Effector memory CD4-positive, alpha-beta T cell (primary cell): ENCODE measurements around the gene ITPKC.

ENCODE experiments used
- DNase-seq, 3 donors: peaks; one replicate each; pipeline ENCODE4 v3.0.0-alpha.2; 2020
- H3K27ac ChIP-seq: 2 replicates; pipeline ENCODE4 v1.7.0; 2013; ENCODE audit warnings: mild to moderate bottlenecking, low read length, moderate library complexity; ENCODE audit not compliant: insufficient read depth, poor library complexity, severe bottlenecking
- H3K27me3 ChIP-seq: replicated peaks from 2 replicates; pipeline ENCODE4 v1.7.0; 2013; ENCODE audit warnings: mild to moderate bottlenecking, low read length; ENCODE audit not compliant: insufficient read depth, control insufficient read depth, poor library complexity, severe bottlenecking
- H3K36me3 ChIP-seq: 2 replicates; pipeline ENCODE4 v1.7.0; 2013; ENCODE audit warnings: mild to moderate bottlenecking, low read length, moderate library complexity; ENCODE audit not compliant: control insufficient read depth, insufficient read depth
- H3K4me1 ChIP-seq: 2 replicates; pipeline ENCODE4 v1.7.0; 2013; ENCODE audit warnings: low read length, mild to moderate bottlenecking; ENCODE audit not compliant: control insufficient read depth, insufficient read depth, poor library complexity, severe bottlenecking
- H3K4me3 ChIP-seq: 2 replicates; pipeline ENCODE4 v1.7.0; 2013; ENCODE audit warnings: low read length, low read depth, mild to moderate bottlenecking; ENCODE audit not compliant: insufficient read depth, poor library complexity, severe bottlenecking
- H3K9me3 ChIP-seq: 2 replicates; pipeline ENCODE4 v1.7.0; 2013; ENCODE audit warnings: mild to moderate bottlenecking, low read length, moderate library complexity; ENCODE audit not compliant: control insufficient read depth

The ITPKC gene

GRCh38 chr19:40681039-40681438 lies 35.9 kb upstream of the ITPKC start:
- H3K4me3 ChIP-seq, result no peak overlapping the region
- no peaks in the 10 kb centered on the region for H3K27me3 ChIP-seq
- H3K4me1 ChIP-seq, result no peaks in the 10 kb centered on the region
- H3K36me3 ChIP-seq, result peaks cover 11% of the 10 kb centered on the region
- no peak overlapping the region for H3K27ac ChIP-seq
- no peak for DNase-seq
- H3K9me3 ChIP-seq, result no peaks in the 10 kb centered on the region

- H3K4me1 ChIP-seq, result no peaks in the 10 kb centered on the region
- no peaks in the 10 kb centered on the region for H3K27me3 ChIP-seq
- no peak overlapping the region for H3K4me3 ChIP-seq
- H3K36me3 ChIP-seq, result peaks cover 9% of the 10 kb centered on the region
- no peak overlapping the region for H3K27ac ChIP-seq
- DNase-seq, result no peak
- no peaks in the 10 kb centered on the region for H3K9me3 ChIP-seq
These were observed 34.4 kb upstream of the ITPKC start for GRCh38 chr19:40682431-40682964.

GRCh38 chr19:40683437-40683836 lies 33.5 kb upstream of the ITPKC start:
- Histone ChIP-seq H3K27ac (no peak overlapping the region), H3K36me3 (peaks cover 9% of the 10 kb centered on the region), H3K27me3 (no peaks in the 10 kb centered on the region), H3K4me1 (no peaks in the 10 kb centered on the region), H3K9me3 (no peaks in the 10 kb centered on the region), H3K4me3 (no peak overlapping the region)
- DNase-seq, result no peak

GRCh38 chr19:40684280-40684679 lies 32.6 kb upstream of the ITPKC start:
- no peak for DNase-seq
- no peaks in the 10 kb centered on the region for H3K27me3 ChIP-seq
- H3K4me3 ChIP-seq, result no peak overlapping the region
- no peak overlapping the region for H3K27ac ChIP-seq
- H3K9me3 ChIP-seq, result no peaks in the 10 kb centered on the region
- H3K36me3 ChIP-seq, result peaks cover 9% of the 10 kb centered on the region
- no peaks in the 10 kb centered on the region for H3K4me1 ChIP-seq

- no peaks in the 10 kb centered on the region for H3K9me3 ChIP-seq
- no peak overlapping the region for H3K27ac ChIP-seq
- H3K27me3 ChIP-seq, result no peaks in the 10 kb centered on the region
- H3K4me1 ChIP-seq, result peaks cover 6% of the 10 kb centered on the region
- no peak overlapping the region for H3K4me3 ChIP-seq
- no peak for DNase-seq
- H3K36me3 ChIP-seq, result peaks cover 5% of the 10 kb centered on the region
These were observed 31.8 kb upstream of the ITPKC start for GRCh38 chr19:40685016-40685526.

- H3K4me1 ChIP-seq, result peaks cover 8% of the 10 kb centered on the region
- H3K27ac ChIP-seq, result no peak overlapping the region
- H3K36me3 ChIP-seq, result peaks cover 5% of the 10 kb centered on the region
- H3K27me3 ChIP-seq, result no peaks in the 10 kb centered on the region
- H3K9me3 ChIP-seq, result no peaks in the 10 kb centered on the region
- H3K4me3 ChIP-seq, result no peak overlapping the region
- DNase-seq, result no peak
These were observed 31.3 kb upstream of the ITPKC start for GRCh38 chr19:40685563-40685962.

GRCh38 chr19:40686882-40687524 lies 29.9 kb upstream of the ITPKC start:
- no peak for DNase-seq
- H3K27ac ChIP-seq, result no peak overlapping the region
- H3K9me3 ChIP-seq, result no peaks in the 10 kb centered on the region
- H3K4me3 ChIP-seq, result no peak overlapping the region
- H3K4me1 ChIP-seq, result peaks cover 14% of the 10 kb centered on the region
- no peaks in the 10 kb centered on the region for H3K27me3 ChIP-seq
- no peaks in the 10 kb centered on the region for H3K36me3 ChIP-seq

- peaks cover 14% of the 10 kb centered on the region for H3K4me1 ChIP-seq
- H3K4me3 ChIP-seq, result no peak overlapping the region
- H3K9me3 ChIP-seq, result no peaks in the 10 kb centered on the region
- no peaks in the 10 kb centered on the region for H3K27me3 ChIP-seq
- DNase-seq, result no peak
- no peak overlapping the region for H3K27ac ChIP-seq
- H3K36me3 ChIP-seq, result no peaks in the 10 kb centered on the region
These were observed 29.3 kb upstream of the ITPKC start for GRCh38 chr19:40687525-40688016.

- no peak overlapping the region for H3K27ac ChIP-seq
- no peak for DNase-seq
- H3K9me3 ChIP-seq, result no peaks in the 10 kb centered on the region
- no peaks in the 10 kb centered on the region for H3K36me3 ChIP-seq
- peaks cover 14% of the 10 kb centered on the region for H3K4me1 ChIP-seq
- no peaks in the 10 kb centered on the region for H3K27me3 ChIP-seq
- no peak overlapping the region for H3K4me3 ChIP-seq
These were observed 28.6 kb upstream of the ITPKC start for GRCh38 chr19:40688309-40688708.

GRCh38 chr19:40688987-40689338 lies 27.9 kb upstream of the ITPKC start:
- DNase-seq, result no peak
- Histone ChIP-seq H3K9me3 (no peaks in the 10 kb centered on the region), H3K36me3 (no peaks in the 10 kb centered on the region), H3K4me3 (no peak overlapping the region), H3K27me3 (no peaks in the 10 kb centered on the region), H3K4me1 (peaks cover 14% of the 10 kb centered on the region), H3K27ac (no peak overlapping the region)
